HEK293 (cell line): ENCODE results near the gene TMEM88.
A peak's percentile ranks its signal among the peaks of the same experiment; 100 is the strongest.

Source experiments
- CTCF ChIA-PET: fragments of 350-600 bp; formaldehyde crosslinking; extraction: SDS; loops from one replicate; lab custom pipeline; 2021; ENCODE audit warnings: antibody characterized with exemption; lab: Yijun Ruan, JAX
- POLR2A ChIA-PET: fragments of 300-600 bp; formaldehyde crosslinking; extraction: SDS; loops from one replicate; lab custom pipeline; 2020; ENCODE audit warnings: antibody characterized with exemption, inconsistent platforms; lab: Yijun Ruan, JAX
- H3K27ac ChIP-seq: fragments of 200-500 bp; sonication (Bioruptor generic); 2 replicates; pipeline ENCODE4 v1.5.1; 2014; ENCODE audit warnings: low read depth, low read length, control low read depth, inconsistent platforms; ENCODE audit errors: extremely low read depth
- H3K36me3 ChIP-seq, 2 experiments: fragments of 200-500 bp in 1 of 2; sonication (Bioruptor generic) in 1 of 2; 1 replicate in 1 of 2; 2 replicates in 1 of 2; pipeline ENCODE4 v1.5.1; 2014 to 2017; ENCODE audit warnings: inconsistent platforms in 2 of 2, low read length in 2 of 2; ENCODE audit not compliant: control insufficient read depth in 2 of 2, insufficient read depth in 1 of 2
- H3K4me1 ChIP-seq: fragments of 200-500 bp; sonication (Bioruptor generic); 2 replicates; pipeline ENCODE4 v1.5.1; 2014; ENCODE audit warnings: mild to moderate bottlenecking, low read length, inconsistent platforms; ENCODE audit not compliant: control insufficient read depth, insufficient read depth
- H3K4me3 ChIP-seq: 2 replicates; pipeline ENCODE4 v1.5.1; 2011; ENCODE audit warnings: low read depth, mild to moderate bottlenecking, control low read depth, low read length, moderate library complexity
- H3K9me3 ChIP-seq: fragments of 200-500 bp; sonication (Bioruptor generic); 2 replicates; pipeline ENCODE4 v1.5.1; 2014; ENCODE audit warnings: low read depth, low read length, inconsistent platforms; ENCODE audit not compliant: control insufficient read depth, insufficient read depth
- ATF2 ChIP-seq: fragments of 450-650 bp; formaldehyde crosslinking; IDR thresholded peaks from 2 replicates; pipeline ENCODE4 v1.5.1; 2016; ENCODE audit warnings: missing biosample characterization, missing genetic modification characterization, low read depth
- BCL11B ChIP-seq: fragments of 450-650 bp; formaldehyde crosslinking; IDR thresholded peaks from 2 replicates; pipeline ENCODE4 v1.5.1; 2016; ENCODE audit warnings: low read depth, missing biosample characterization, missing genetic modification characterization
- FEZF1 ChIP-seq: fragments of 450-650 bp; formaldehyde crosslinking; IDR thresholded peaks from 2 replicates; pipeline ENCODE4 v1.5.1; 2016; ENCODE audit warnings: missing biosample characterization, missing genetic modification characterization
- GLIS1 ChIP-seq: fragments of 450-650 bp; formaldehyde crosslinking; IDR thresholded peaks from 2 replicates; pipeline ENCODE4 v1.5.1; 2016; ENCODE audit warnings: missing biosample characterization, missing genetic modification characterization
- HOXD13 ChIP-seq: sonication (generic); formaldehyde crosslinking; IDR thresholded peaks from 2 replicates; pipeline ENCODE4 v1.8.0; 2022; ENCODE audit warnings: missing genetic modification reagents, borderline replicate concordance
- PBX3 ChIP-seq: sonication (generic); formaldehyde crosslinking; IDR thresholded peaks from 2 replicates; pipeline ENCODE4 v1.8.1; 2022; ENCODE audit warnings: mild to moderate bottlenecking, moderate library complexity, missing genetic modification reagents
- PRDM4 ChIP-seq: fragments of 450-650 bp; formaldehyde crosslinking; IDR thresholded peaks from 2 replicates; pipeline ENCODE4 v1.5.1; 2017; ENCODE audit warnings: missing biosample characterization, missing genetic modification characterization
- REPIN1 ChIP-seq: fragments of 450-650 bp; formaldehyde crosslinking; IDR thresholded peaks from 2 replicates; pipeline ENCODE4 v1.5.1; 2017; ENCODE audit warnings: missing biosample characterization, missing genetic modification characterization, low read depth
- SP7 ChIP-seq: fragments of 450-650 bp; formaldehyde crosslinking; IDR thresholded peaks from 2 replicates; pipeline ENCODE4 v1.5.1; 2016; ENCODE audit warnings: missing biosample characterization, missing genetic modification characterization
- TRIM28 ChIP-seq: IDR thresholded peaks from 2 replicates; pipeline ENCODE4 v1.6.1; 2011; ENCODE audit warnings: low read length, control low read depth, borderline replicate concordance
- ZFP69B ChIP-seq: fragments of 450-650 bp; formaldehyde crosslinking; IDR thresholded peaks from 2 replicates; pipeline ENCODE4 v1.5.1; 2016; ENCODE audit warnings: missing biosample characterization, missing genetic modification characterization
- ZNF223 ChIP-seq: fragments of 450-650 bp; formaldehyde crosslinking; IDR thresholded peaks from 2 replicates; pipeline ENCODE4 v1.5.1; 2016; ENCODE audit warnings: missing biosample characterization, missing genetic modification characterization
- ZNF274 ChIP-seq, 2 experiments: fragments of 200-500 bp in 1 of 2; fragments of 450-650 bp in 1 of 2; sonication (Bioruptor generic) in 1 of 2; formaldehyde crosslinking in 1 of 2; IDR thresholded peaks; 2 replicates each; pipeline versions ENCODE4 v1.5.1 to v1.6.1; 2014 to 2016; ENCODE audit warnings: borderline replicate concordance in 1 of 2, inconsistent platforms in 1 of 2, low read length in 1 of 2, missing biosample characterization in 1 of 2, missing genetic modification characterization in 1 of 2
- ZNF292 ChIP-seq: fragments of 450-650 bp; formaldehyde crosslinking; IDR thresholded peaks from 2 replicates; pipeline ENCODE4 v1.5.1; 2016; ENCODE audit warnings: low read depth, missing biosample characterization, missing genetic modification characterization, borderline replicate concordance
- ZNF302 ChIP-seq: fragments of 450-650 bp; formaldehyde crosslinking; IDR thresholded peaks from 2 replicates; pipeline ENCODE4 v1.5.1; 2016; ENCODE audit warnings: missing biosample characterization, missing genetic modification characterization, low read depth
- ZNF350 ChIP-seq: fragments of 450-650 bp; formaldehyde crosslinking; IDR thresholded peaks from 2 replicates; pipeline ENCODE4 v1.5.0; 2017; ENCODE audit warnings: missing biosample characterization, mild to moderate bottlenecking, missing genetic modification characterization
- ZNF416 ChIP-seq: fragments of 450-650 bp; formaldehyde crosslinking; IDR thresholded peaks from 2 replicates; pipeline ENCODE4 v1.5.1; 2016; ENCODE audit warnings: missing biosample characterization, missing genetic modification characterization
- ZNF513 ChIP-seq: fragments of 450-650 bp; IDR thresholded peaks from 2 replicates; pipeline ENCODE4 v1.5.1; 2018; ENCODE audit warnings: missing biosample characterization, missing genetic modification characterization
- ZNF610 ChIP-seq: fragments of 450-650 bp; formaldehyde crosslinking; IDR thresholded peaks from 2 replicates; pipeline ENCODE4 v1.5.1; 2016; ENCODE audit warnings: missing biosample characterization, missing genetic modification characterization, borderline replicate concordance
- ZNF658 ChIP-seq: fragments of 450-650 bp; formaldehyde crosslinking; IDR thresholded peaks from 2 replicates; pipeline ENCODE4; 2016; ENCODE audit warnings: missing biosample characterization, missing genetic modification characterization
- ZNF768 ChIP-seq: fragments of 450-650 bp; formaldehyde crosslinking; IDR thresholded peaks from 2 replicates; pipeline ENCODE4 v1.5.1; 2018; ENCODE audit warnings: missing biosample characterization, mild to moderate bottlenecking, missing genetic modification characterization
- ZNF830 ChIP-seq: fragments of 450-650 bp; IDR thresholded peaks from 2 replicates; pipeline ENCODE4 v1.5.0; 2018; ENCODE audit warnings: missing biosample characterization, missing genetic modification characterization, low read depth, mild to moderate bottlenecking, moderate library complexity
- ZSCAN5A ChIP-seq: fragments of 450-650 bp; formaldehyde crosslinking; IDR thresholded peaks from 2 replicates; pipeline ENCODE4 v1.5.1; 2016; ENCODE audit warnings: missing biosample characterization, missing genetic modification characterization
- TF ChIP-seq, protein P1 (sequence below): fragments of 450-650 bp; formaldehyde crosslinking; IDR thresholded peaks from 2 replicates; pipeline ENCODE4 v1.5.1; 2016; ENCODE audit warnings: missing biosample characterization, missing genetic modification characterization, borderline replicate concordance
- TF ChIP-seq, protein P2 (sequence below): fragments of 450-650 bp; formaldehyde crosslinking; IDR thresholded peaks from 2 replicates; pipeline ENCODE4 v1.5.1; 2016; ENCODE audit warnings: missing biosample characterization, missing genetic modification characterization

The TMEM88 gene

DNA sequence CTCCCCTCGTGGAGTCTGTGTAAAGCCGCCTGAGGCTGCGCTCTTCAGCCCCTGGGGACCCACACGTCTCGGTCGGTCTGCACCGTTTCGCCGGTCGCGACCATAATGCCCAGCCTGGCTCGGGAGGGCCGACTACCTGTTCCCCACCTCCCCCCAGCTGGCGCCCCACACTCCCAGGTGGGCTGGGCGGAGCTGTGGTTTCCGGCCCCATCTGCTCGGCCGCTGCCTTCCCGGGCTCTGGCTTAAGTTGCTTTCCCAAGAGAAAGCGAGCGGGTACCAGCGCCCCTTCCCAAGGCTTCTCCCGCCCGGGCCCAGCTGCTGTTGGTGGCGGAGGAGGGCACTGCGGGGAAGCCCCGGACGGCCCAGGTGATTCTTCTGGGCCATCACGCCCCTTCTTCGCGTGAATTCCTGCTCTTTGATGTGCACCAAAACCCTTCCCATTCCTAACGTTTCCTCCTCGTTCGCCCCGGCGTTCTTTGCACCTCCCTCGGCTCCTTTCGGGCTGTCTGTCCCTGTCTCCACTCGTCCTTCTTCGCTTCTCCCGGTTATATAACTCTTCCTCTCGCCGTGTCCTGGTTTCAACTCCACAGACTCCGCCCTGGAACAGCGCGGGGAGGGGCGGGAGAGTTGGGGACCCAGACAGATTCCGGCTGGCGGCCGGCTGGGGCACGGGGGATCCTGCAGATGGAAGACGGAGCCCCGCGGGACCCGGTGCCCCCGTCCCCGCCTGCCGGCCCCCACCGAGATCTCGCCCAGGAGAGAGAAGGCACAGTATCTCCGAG lies 18.9 kb upstream of the TMEM88 start:
- peak overlapping the region; percentile 60 for H3K4me3 ChIP-seq
- no peaks in the 10 kb centered on the region for H3K9me3 ChIP-seq
- H3K27ac ChIP-seq, result peak overlapping the region; percentile 100
- ChIA-PET POLR2A (interaction anchor here (0.6 to 6.1 kb wide), 13 partner anchors 8 to 337 kb away, joined by 3 to 56 read pairs (median 3); partner anchors contain the start of genes CNTROB, CYB5D1, NAA38 and TMEM88), CTCF (interaction anchor here (0.6 to 2.9 kb wide), 14 partner anchors 9 to 442 kb away, joined by 3 to 16 read pairs (median 5); partner anchors contain the start of gene NAA38)
- H3K4me1 ChIP-seq, result peaks cover 28% of the 10 kb centered on the region
- peaks cover 0 to 7% of the 10 kb centered on the region in 2 experiments; a peak in 1 of 3 replicates for H3K36me3 ChIP-seq
- TF ChIP-seq SP7 (tag by site-specific recombination) (no peak; the same call in 1 of the 2 replicates), HOXD13 (CRISPR knock-in tag) (no peak), ZNF350 (tag by site-specific recombination) (no peak), ZNF830 (tag by site-specific recombination) (no peak), ZNF274 (IDR thresholded peaks at IDR 0.05; ENCODE audit: low read length) (no peak), ZNF274 (tag by site-specific recombination; IDR thresholded peaks at IDR 0.05; ENCODE audit: borderline replicate concordance) (no peak), BCL11B (tag by site-specific recombination) (0 out of 2 replicates have a peak, but pooled peaks have one; percentile 55), ZSCAN5A (peak; percentile 42; the same call in 1 of the 2 replicates), ATF2 (tag by site-specific recombination) (no peak), ZNF416 (no peak), PRDM4 (tag by site-specific recombination) (no peak), ZNF768 (tag by site-specific recombination) (no peak), ZFP69B (tag by site-specific recombination) (peak; percentile 55), ZNF610 (tag by site-specific recombination) (no peak), PBX3 (CRISPR knock-in tag) (no peak), ZNF292 (tag by site-specific recombination) (no peak), FEZF1 (tag by site-specific recombination) (peak; percentile 10; the same call in 1 of the 2 replicates), TRIM28 (no peak), ZNF513 (tag by site-specific recombination) (no peak), ZNF302 (tag by site-specific recombination) (no peak), GLIS1 (tag by site-specific recombination) (peak; percentile 63), ZNF223 (tag by site-specific recombination) (no peak), REPIN1 (tag by site-specific recombination) (peak; percentile 32; the same call in 1 of the 2 replicates), ZNF658 (tag by site-specific recombination) (no peak)
- TF ChIP-seq, protein P1, sequence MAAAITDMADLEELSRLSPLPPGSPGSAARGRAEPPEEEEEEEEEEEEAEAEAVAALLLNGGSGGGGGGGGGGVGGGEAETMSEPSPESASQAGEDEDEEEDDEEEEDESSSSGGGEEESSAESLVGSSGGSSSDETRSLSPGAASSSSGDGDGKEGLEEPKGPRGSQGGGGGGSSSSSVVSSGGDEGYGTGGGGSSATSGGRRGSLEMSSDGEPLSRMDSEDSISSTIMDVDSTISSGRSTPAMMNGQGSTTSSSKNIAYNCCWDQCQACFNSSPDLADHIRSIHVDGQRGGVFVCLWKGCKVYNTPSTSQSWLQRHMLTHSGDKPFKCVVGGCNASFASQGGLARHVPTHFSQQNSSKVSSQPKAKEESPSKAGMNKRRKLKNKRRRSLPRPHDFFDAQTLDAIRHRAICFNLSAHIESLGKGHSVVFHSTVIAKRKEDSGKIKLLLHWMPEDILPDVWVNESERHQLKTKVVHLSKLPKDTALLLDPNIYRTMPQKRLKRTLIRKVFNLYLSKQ, result no peak
- TF ChIP-seq, protein P2, sequence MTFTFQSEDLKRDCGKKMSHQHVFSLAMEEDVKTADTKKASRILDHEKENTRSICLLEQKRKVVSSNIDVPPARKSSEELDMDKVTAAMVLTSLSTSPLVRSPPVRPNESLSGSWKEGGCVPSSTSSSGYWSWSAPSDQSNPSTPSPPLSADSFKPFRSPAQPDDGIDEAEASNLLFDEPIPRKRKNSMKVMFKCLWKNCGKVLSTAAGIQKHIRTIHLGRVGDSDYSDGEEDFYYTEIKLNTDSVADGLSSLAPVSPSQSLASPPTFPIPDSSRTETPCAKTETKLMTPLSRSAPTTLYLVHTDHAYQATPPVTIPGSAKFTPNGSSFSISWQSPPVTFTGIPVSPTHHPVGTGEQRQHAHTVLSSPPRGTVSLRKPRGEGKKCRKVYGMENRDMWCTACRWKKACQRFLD (tag by site-specific recombination), result no peak
